Suprapubic skin (tissue), 4 donors: Measurements from ENCODE around the gene BTN1A1.

Experiments used
- EP300 ChIP-seq: sonication (generic); formaldehyde crosslinking; IDR thresholded peaks from one replicate; pipeline ENCODE4 v1.6.1; 2017; ENCODE audit warnings: antibody characterized with exemption
- POLR2AphosphoS5 ChIP-seq, 3 donors: sonication (generic); formaldehyde crosslinking; IDR thresholded peaks; one replicate each; pipeline ENCODE4 v1.6.1; 2017; ENCODE audit warnings: antibody characterized with exemption in 3 of 3
- TF ChIP-seq, protein P1 (sequence below), 2 donors: fragments of 200-600 bp in 1 of 2; fragments of 450-650 bp in 1 of 2; sonication (generic) in 1 of 2; IDR thresholded peaks; one replicate each; pipeline ENCODE4 v1.5.1; 2016 to 2019; ENCODE audit warnings: antibody characterized with exemption in 2 of 2, mild to moderate bottlenecking in 1 of 2, moderate library complexity in 1 of 2

DNA sequence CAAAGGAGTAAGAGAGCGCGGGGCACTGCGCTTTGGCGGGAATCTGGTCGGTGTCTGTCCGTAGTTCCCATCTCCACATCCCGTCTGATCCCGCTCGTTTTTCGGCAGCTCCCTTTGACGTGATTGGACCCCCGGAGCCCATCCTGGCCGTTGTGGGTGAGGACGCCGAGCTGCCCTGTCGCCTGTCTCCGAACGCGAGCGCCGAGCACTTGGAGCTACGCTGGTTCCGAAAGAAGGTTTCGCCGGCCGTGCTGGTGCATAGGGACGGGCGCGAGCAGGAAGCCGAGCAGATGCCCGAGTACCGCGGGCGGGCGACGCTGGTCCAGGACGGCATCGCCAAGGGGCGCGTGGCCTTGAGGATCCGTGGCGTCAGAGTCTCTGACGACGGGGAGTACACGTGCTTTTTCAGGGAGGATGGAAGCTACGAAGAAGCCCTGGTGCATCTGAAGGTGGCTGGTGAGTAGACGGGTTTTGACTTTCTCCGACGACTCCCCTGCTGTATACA, 1.4 kb downstream of the BTN1A1 start:
- TF ChIP-seq POLR2AphosphoS5 (IDR thresholded peaks at IDR 0.05) (no peak), EP300 (no peak)
- TF ChIP-seq, protein P1, sequence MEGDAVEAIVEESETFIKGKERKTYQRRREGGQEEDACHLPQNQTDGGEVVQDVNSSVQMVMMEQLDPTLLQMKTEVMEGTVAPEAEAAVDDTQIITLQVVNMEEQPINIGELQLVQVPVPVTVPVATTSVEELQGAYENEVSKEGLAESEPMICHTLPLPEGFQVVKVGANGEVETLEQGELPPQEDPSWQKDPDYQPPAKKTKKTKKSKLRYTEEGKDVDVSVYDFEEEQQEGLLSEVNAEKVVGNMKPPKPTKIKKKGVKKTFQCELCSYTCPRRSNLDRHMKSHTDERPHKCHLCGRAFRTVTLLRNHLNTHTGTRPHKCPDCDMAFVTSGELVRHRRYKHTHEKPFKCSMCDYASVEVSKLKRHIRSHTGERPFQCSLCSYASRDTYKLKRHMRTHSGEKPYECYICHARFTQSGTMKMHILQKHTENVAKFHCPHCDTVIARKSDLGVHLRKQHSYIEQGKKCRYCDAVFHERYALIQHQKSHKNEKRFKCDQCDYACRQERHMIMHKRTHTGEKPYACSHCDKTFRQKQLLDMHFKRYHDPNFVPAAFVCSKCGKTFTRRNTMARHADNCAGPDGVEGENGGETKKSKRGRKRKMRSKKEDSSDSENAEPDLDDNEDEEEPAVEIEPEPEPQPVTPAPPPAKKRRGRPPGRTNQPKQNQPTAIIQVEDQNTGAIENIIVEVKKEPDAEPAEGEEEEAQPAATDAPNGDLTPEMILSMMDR (IDR thresholded peaks at IDR 0.05), result no peak
